KOPT-K1 (cell line): ENCODE measurements around the gene IGF1.

Experiments used
- H3K27ac ChIP-seq: fragments of 200-600 bp; sonication (generic); 2 replicates; pipeline ENCODE4 v1.5.1; 2016; ENCODE audit warnings: antibody characterized with exemption, mild to moderate bottlenecking, low read depth, low read length; ENCODE audit not compliant: poor library complexity, severe bottlenecking
- H3K36me3 ChIP-seq: fragments of 200-600 bp; sonication (generic); 2 replicates; pipeline ENCODE4 v1.5.1; 2017; ENCODE audit warnings: antibody characterized with exemption, mild to moderate bottlenecking, low read length, moderate library complexity; ENCODE audit not compliant: insufficient read depth
- H3K9me3 ChIP-seq: fragments of 200-600 bp; sonication (generic); 2 replicates; pipeline ENCODE4 v1.5.1; 2017; ENCODE audit warnings: antibody characterized with exemption, low read length, mild to moderate bottlenecking; ENCODE audit not compliant: insufficient read depth, poor library complexity, severe bottlenecking

IGF1 gene

GRCh38 chr12:102507301-102507700 is 26.9 kb upstream of the IGF1 start:
- no peak overlapping the region for H3K27ac ChIP-seq
- H3K9me3 ChIP-seq: peaks cover 8% of the 10 kb centered on the region
- no peaks in the 10 kb centered on the region for H3K36me3 ChIP-seq

GRCh38 chr12:102504871-102505270 is 24.5 kb upstream of the IGF1 start:
- Histone ChIP-seq H3K36me3 (no peaks in the 10 kb centered on the region), H3K27ac (no peak overlapping the region), H3K9me3 (peaks cover 8% of the 10 kb centered on the region)

GRCh38 chr12:102504280-102504679 is 23.9 kb upstream of the IGF1 start:
- Histone ChIP-seq H3K27ac (no peak overlapping the region), H3K9me3 (peaks cover 8% of the 10 kb centered on the region), H3K36me3 (no peaks in the 10 kb centered on the region)

DNA sequence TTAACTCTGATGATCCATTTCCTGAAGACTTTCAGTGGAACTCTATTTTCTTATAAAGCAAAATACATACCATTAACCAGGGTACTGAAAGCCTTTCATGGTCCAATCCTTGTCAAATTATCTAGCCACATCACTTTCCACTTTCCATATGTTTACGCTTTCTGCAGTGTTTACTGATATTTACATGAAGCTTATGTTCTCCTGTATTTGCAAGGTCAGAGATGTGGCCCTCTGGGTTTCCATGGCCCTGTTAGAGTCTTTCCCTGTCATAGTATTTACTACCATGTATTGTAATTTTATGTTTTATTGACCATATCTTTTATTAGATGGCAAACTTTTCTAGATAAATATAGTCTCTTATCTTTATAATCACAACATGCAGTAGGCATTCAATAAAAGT is 23.5 kb upstream of the IGF1 start:
- Histone ChIP-seq H3K36me3 (no peaks in the 10 kb centered on the region), H3K9me3 (peaks cover 8% of the 10 kb centered on the region), H3K27ac (no peak overlapping the region)

GRCh38 chr12:102503056-102503681 is 22.8 kb upstream of the IGF1 start:
- Histone ChIP-seq H3K27ac (no peak overlapping the region), H3K9me3 (peaks cover 8% of the 10 kb centered on the region), H3K36me3 (no peaks in the 10 kb centered on the region)

DNA sequence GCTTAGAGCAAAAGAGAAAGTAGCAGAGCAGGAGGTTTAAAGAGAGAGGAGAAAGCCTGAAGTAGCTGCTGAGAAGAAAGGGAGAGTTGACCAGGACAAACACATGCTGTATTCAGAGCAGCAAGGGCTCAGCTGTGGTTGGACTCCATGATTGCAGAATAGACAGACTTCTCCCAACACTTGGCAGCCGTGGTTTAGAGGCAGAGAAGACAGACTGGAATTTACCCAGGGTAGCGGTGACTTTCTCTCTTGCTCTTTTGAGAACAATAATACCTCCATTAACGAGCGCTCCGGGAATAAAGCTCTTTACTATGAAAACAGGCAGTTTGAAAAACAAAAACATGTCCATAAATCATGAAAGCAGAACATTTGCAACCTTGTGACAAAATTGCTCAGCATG is 21.4 kb upstream of the IGF1 start:
- H3K9me3 ChIP-seq: no peaks in the 10 kb centered on the region
- no peak overlapping the region for H3K27ac ChIP-seq
- H3K36me3 ChIP-seq: no peaks in the 10 kb centered on the region

GRCh38 chr12:102498471-102498870 is 18.1 kb upstream of the IGF1 start:
- Histone ChIP-seq H3K9me3 (no peaks in the 10 kb centered on the region), H3K27ac (no peak overlapping the region), H3K36me3 (no peaks in the 10 kb centered on the region)

DNA sequence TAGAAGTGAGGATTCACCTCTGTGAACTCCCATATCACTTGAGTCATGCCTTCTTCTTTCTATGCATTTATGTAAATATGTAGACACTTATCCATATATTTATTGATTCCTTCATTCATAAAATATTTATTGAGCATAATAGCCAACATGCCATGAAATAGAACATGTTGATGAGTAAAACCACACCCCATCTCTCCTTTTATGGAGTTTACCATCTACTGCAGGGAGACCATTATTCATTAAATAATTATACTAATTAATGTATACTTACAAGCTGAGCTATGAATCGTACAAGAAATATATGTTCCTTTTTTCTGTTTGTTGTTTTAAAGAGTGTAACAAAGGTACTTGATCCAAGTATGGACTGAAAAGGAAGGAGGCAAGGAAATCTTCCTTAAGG is 17.4 kb upstream of the IGF1 start:
- Histone ChIP-seq H3K27ac (no peak overlapping the region), H3K36me3 (no peaks in the 10 kb centered on the region), H3K9me3 (no peaks in the 10 kb centered on the region)

GRCh38 chr12:102496591-102496990 is 16.2 kb upstream of the IGF1 start:
- Histone ChIP-seq H3K36me3 (no peaks in the 10 kb centered on the region), H3K27ac (no peak overlapping the region), H3K9me3 (no peaks in the 10 kb centered on the region)

DNA sequence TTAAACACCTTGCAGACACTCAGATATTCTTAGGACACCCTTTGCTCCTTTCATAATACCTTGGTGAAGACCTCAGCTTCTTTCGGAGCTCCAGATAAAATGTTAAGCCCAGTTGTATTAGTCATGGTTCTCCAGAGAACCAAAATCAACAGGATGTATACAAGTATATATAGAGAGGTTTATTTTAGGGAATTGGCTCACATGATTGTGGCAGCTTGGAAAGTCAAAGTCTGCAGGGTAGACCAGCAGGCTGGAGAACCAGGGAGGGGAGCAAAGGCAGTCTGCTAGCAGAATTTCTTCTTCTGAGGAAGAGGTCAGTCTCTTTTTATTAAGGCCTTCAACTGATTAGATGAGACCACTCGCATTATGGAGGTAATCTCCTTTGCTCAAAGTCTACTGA is 6.9 kb upstream of the IGF1 start:
- no peaks in the 10 kb centered on the region for H3K9me3 ChIP-seq
- no peaks in the 10 kb centered on the region for H3K36me3 ChIP-seq
- no peak overlapping the region for H3K27ac ChIP-seq

DNA sequence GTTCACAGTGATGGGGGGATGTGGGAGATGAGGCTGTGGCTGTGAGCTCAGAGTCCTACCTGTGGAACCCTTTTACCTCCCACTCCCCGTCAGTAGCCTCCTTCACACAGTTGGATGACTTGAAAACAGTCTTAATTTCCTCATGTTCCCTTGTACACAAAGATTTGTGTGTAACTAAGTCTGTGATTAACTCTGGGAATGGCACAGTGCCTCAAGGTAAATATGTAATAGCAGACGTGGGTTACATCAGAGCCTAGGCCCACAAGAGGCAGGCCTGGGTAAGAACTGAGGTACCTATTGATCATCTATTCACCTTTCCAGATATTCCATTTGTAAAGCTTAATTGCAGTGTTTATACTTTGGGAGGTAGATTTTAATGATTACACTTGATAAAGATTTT is 5.8 kb upstream of the IGF1 start:
- Histone ChIP-seq H3K9me3 (no peaks in the 10 kb centered on the region), H3K36me3 (no peaks in the 10 kb centered on the region), H3K27ac (no peak overlapping the region)

GRCh38 chr12:102484428-102484958 is 4.1 kb upstream of the IGF1 start:
- H3K27ac ChIP-seq: no peak overlapping the region

DNA sequence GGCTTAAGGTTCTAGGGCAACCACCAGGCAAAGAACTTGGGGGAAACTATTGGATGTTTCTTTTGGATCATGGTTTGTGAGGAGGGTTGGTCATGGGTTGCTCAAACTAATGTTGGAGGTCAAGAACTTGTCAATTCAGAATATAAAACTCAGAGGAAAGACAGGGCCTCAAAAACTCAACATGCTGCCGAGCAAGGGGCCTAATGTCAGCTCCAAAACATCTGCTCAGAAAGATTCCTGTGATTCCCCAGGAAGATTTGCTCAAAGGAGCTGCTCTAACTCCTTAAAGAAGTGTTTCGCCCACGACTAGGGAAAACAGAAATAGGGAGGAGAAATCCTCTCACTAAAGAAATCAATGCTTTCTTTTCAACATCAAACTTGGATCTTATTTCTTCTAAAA is 3.7 kb upstream of the IGF1 start:
- H3K27ac ChIP-seq: no peak overlapping the region
- no peaks in the 10 kb centered on the region for H3K9me3 ChIP-seq
- H3K36me3 ChIP-seq: no peaks in the 10 kb centered on the region

More at GRCh38 chr12:102484428-102484958, 4.1 kb upstream of the IGF1 start:
- no peaks in the 10 kb centered on the region for H3K9me3 ChIP-seq
- H3K36me3 ChIP-seq: no peaks in the 10 kb centered on the region

DNA sequence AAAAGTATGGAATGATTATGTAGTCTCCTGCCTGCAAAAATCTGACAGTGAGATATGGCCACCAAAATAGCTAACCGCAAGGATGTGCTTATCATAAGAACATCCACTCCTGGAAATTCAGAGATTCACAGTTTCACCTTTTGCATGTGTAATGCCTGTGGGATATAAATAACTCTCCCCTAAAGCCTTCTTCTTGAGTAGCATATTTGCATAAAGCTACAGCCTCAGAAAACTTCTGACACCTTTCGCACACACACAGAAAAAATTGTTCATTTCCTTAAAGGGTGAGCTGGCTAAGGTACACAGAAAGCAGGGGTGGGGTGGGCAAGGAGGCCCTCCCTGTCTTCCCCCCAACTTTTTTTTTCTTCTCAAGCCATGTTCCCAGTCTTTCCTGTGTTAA is 3.1 kb upstream of the IGF1 start:
- Histone ChIP-seq H3K27ac (no peak overlapping the region), H3K9me3 (no peaks in the 10 kb centered on the region), H3K36me3 (no peaks in the 10 kb centered on the region)

GRCh38 chr12:102481705-102482425 is 1.5 kb upstream of the IGF1 start:
- Histone ChIP-seq H3K36me3 (no peaks in the 10 kb centered on the region), H3K27ac (no peak overlapping the region), H3K9me3 (no peaks in the 10 kb centered on the region)

GRCh38 chr12:102479939-102480338 is 424 bp downstream of the IGF1 start:
- Histone ChIP-seq H3K9me3 (no peaks in the 10 kb centered on the region), H3K36me3 (no peaks in the 10 kb centered on the region), H3K27ac (no peak overlapping the region)
